ENCODE data around the gene CCDC127. TPM values are rescaled to one million over a fixed set of nuclear protein-coding genes. Genes with fewer than 3 reads are reported as not detected.

The CCDC127 gene
- total RNA-seq, 4 donors from 2014 or later, result 4.4 to 5.2 (median 4.8) TPM

- 86 to 91% methylated on average over 9 of the region's 9 CpGs for WGBS, 2 donors
- H3K4me1 ChIP-seq, result peaks cover 0 to 6% of the 10 kb centered on the region in 2 donors
- TF ChIP-seq POLR2A (IDR thresholded peaks at IDR 0.05) (no peak), CTCF (IDR thresholded peaks at IDR 0.05) (no peak)
- DNase-seq, result no peak
- H3K36me3 ChIP-seq, result no peaks in the 10 kb centered on the region
- H3K27me3 ChIP-seq, result no peaks in the 10 kb centered on the region
- no peak overlapping the region for H3K4me3 ChIP-seq (replicated peaks in 1 of 3)
- intact Hi-C loops (cut with DNase I), result no loop called here
- no peak overlapping the region for H3K27ac ChIP-seq
- no peaks in the 10 kb centered on the region for H3K9me3 ChIP-seq
Measured at GRCh38 chr5:179401-179800, 38.6 kb downstream of the CCDC127 start.

DNA sequence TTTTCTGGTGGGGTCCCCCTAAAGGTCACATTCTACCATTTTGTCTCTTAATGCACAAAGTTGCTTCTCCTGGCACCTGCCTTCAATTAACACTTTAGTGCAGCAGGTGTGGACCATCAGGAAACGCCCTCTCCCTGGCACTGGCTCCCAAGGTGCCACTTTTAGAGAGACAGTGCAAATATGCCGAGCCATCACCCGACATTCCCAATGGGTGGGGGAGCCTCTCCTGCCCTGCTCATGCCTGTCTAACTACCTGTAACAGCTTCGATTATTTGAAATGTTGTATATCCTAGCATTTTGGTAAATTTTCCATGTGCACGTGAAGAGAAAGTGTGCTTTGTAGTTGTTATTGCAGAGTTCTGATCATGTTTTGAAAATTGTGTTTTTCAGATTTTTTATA lies 39.8 kb downstream of the CCDC127 start:
- no peak overlapping the region for H3K27ac ChIP-seq
- no peaks in the 10 kb centered on the region for H3K9me3 ChIP-seq
- peaks cover 0 to 6% of the 10 kb centered on the region in 2 donors for H3K4me1 ChIP-seq
- intact Hi-C loops (cut with DNase I), result no loop called here
- H3K36me3 ChIP-seq, result no peaks in the 10 kb centered on the region
- no peak overlapping the region for H3K4me3 ChIP-seq (replicated peaks in 1 of 3)
- WGBS, 2 donors, result 87 to 94% methylated on average over 5 of the region's 5 CpGs
- no peaks in the 10 kb centered on the region for H3K27me3 ChIP-seq
- no peak for DNase-seq
- TF ChIP-seq CTCF (IDR thresholded peaks at IDR 0.05) (no peak), POLR2A (IDR thresholded peaks at IDR 0.05) (no peak)

DNA sequence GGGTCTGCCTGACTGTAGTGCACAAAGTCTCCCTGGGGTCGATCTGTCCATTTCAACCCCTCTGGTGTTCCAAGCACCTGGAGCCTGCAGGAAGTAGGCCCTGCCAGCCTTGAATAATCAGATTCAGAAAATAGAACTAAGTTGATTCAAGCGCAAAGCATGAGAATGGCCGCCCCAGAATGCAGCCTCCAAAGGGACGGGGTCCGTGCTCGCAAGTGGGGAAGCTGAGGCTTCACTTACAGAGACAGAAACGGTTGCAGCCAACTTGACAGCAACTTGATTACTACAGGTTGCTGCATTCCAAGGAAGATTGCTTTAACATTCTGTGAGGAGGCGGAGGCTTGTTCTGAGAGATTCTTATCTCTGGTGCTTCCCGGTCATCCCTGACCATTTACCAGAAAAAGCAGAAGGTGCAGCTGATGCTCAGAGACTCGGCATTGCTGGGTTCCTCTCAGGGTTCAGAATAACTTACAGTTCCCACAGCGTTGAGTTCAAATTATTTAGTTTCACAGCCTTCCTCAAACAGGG lies 41.6 kb downstream of the CCDC127 start:
- no peak overlapping the region for H3K4me3 ChIP-seq (replicated peaks in 1 of 3)
- no peak overlapping the region for H3K27ac ChIP-seq
- H3K27me3 ChIP-seq, result no peaks in the 10 kb centered on the region
- TF ChIP-seq CTCF (IDR thresholded peaks at IDR 0.05), result no peak
- TF ChIP-seq POLR2A (IDR thresholded peaks at IDR 0.05), result no peak
- no peak for DNase-seq
- H3K9me3 ChIP-seq, result no peaks in the 10 kb centered on the region
- H3K4me1 ChIP-seq, result peaks cover 0 to 6% of the 10 kb centered on the region in 2 donors
- H3K36me3 ChIP-seq, result no peaks in the 10 kb centered on the region
- intact Hi-C loops (cut with DNase I), result no loop called here
- 63 to 74% methylated on average over 11 of the region's 11 CpGs for WGBS, 2 donors

DNA sequence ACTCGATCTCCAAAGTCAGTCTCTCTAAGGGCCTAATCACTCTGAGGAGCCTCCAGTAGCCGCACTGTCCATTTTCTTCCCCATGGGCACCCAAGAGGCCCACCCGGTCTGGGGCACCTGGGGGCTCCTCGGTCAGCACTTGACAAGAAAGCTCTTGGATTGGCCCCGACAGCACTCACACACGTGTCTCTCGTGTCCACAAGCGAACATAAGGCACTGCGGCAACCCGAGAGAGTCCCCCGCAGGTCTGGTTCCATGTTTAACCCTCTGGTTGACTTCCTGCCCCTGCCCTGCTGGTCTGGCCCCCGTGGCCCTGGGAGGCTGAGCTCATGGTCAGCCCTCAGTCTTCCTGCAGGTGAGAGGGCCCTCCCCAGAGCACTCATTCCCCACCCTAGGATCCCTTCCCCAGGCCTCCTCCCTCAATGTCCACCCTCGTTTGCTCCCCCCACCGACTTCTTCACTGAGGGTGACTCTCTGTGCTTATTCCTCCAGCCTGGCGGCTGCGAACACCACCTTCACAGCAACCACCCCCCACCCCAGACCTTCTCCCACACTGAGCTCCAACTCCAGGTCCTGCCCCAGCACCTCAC lies 43.0 kb downstream of the CCDC127 start:
- intact Hi-C loops (cut with DNase I), result no loop called here
- TF ChIP-seq CTCF (IDR thresholded peaks at IDR 0.05) (no peak), POLR2A (IDR thresholded peaks at IDR 0.05) (no peak)
- Histone ChIP-seq H3K4me3 (replicated peaks in 1 of 3) (no peak overlapping the region), H3K9me3 (no peaks in the 10 kb centered on the region), H3K36me3 (no peaks in the 10 kb centered on the region), H3K27ac (no peak overlapping the region), H3K27me3 (no peaks in the 10 kb centered on the region), H3K4me1 (peaks cover 0 to 13% of the 10 kb centered on the region in 2 donors)
- WGBS, 2 donors, result 89 to 92% methylated on average over 16 of the region's 16 CpGs
- DNase-seq, result no peak

DNA sequence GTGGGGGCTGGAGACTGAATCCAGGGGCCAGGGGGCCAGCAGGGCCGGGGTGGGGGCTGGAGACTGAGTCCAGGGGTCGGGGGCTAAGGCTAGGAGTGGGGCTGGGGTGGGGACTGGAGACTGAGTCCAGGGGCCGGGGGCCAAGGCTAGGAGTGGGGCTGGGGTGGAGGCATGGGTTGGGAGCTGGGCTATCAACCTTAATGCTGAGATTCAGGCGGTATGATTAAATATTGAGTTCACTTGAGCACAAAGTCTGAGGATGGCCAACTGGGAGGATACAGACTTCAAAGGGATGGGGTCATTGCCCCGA lies 43.7 kb downstream of the CCDC127 start:
- WGBS, 2 donors, result 95 to 97% methylated on average over 5 of the region's 5 CpGs

More for the DNA sequence above, 43.7 kb downstream of the CCDC127 start:
- no peak overlapping the region for H3K27ac ChIP-seq
- no peak for TF ChIP-seq POLR2A (IDR thresholded peaks at IDR 0.05)
- no peak for TF ChIP-seq CTCF (IDR thresholded peaks at IDR 0.05)
- H3K36me3 ChIP-seq, result no peaks in the 10 kb centered on the region
- H3K4me1 ChIP-seq, result peaks cover 0 to 18% of the 10 kb centered on the region in 2 donors
- H3K27me3 ChIP-seq, result no peaks in the 10 kb centered on the region
- no peaks in the 10 kb centered on the region for H3K9me3 ChIP-seq
- no peak overlapping the region for H3K4me3 ChIP-seq (replicated peaks in 1 of 3)
- intact Hi-C loops (cut with DNase I), result no loop called here
- DNase-seq, result no peak
